Activated T-cell treated with anti-CD3 and anti-CD28 coated beads, Interleukin-2, amount 50 U/mL, for 4 hours (primary cell): Measurements from ENCODE around the gene DYNC1LI2. TPM values are rescaled to one million over a fixed set of nuclear protein-coding genes. Genes with fewer than 3 reads are reported as not detected.
A peak's percentile ranks its signal among the peaks of the same experiment; 100 is the strongest.

Experiments
- ATAC-seq, 2 donors: fragments of 200-7000 bp; cut with Tn5 transposase; one replicate each; pipeline ENCODE4 v1.10.0; 2021
- DNase-seq: peaks from one replicate; pipeline ENCODE4 v3.0.0-alpha.2; 2020
- H3K27me3 Mint-ChIP-seq: one replicate; pipeline ENCODE4 v1.8.0; 2021; ENCODE audit warnings: low read depth, mixed read lengths
- H3K36me3 Mint-ChIP-seq: one replicate; pipeline ENCODE4 v1.8.0; 2022; ENCODE audit warnings: mixed read lengths; ENCODE audit not compliant: insufficient read depth
- H3K4me1 Mint-ChIP-seq: one replicate; pipeline ENCODE4 v1.8.0; 2021; ENCODE audit warnings: low read depth, mixed read lengths
- H3K4me3 Mint-ChIP-seq: one replicate; pipeline ENCODE4 v1.8.0; 2021; ENCODE audit warnings: mild to moderate bottlenecking, moderate library complexity, mixed read lengths
- H3K9me3 Mint-ChIP-seq: one replicate; pipeline ENCODE4 v1.8.0; 2021; ENCODE audit warnings: mixed read lengths
- total RNA-seq, 3 donors: library from RNA; stranded (reverse); gene quantifications; one replicate each; pipeline ENCODE4 v1.2.1, GENCODE V29; 2021

Gene DYNC1LI2
- total RNA-seq, 3 donors from 2014 or later = 45.9 to 55.5 (median 53.6) TPM

DNA sequence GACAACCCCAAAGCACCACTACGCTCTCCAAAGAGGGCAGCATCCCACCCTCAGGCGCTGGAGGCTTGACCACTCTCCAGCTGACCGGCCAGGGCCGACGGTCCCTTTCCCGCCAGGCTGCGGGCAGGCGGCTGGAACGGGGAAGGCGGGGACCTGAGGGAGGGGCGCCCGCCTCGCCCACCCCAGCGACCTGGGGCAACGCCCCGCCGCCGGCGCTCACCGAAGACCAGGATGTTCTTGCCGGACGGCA, 431 bp downstream of the DYNC1LI2 start:
- Mint-ChIP-seq H3K4me3 (peak overlapping the region; percentile 88), H3K36me3 (peaks cover 19% of the 10 kb centered on the region), H3K4me1 (peaks cover 41% of the 10 kb centered on the region), H3K27me3 (peaks cover 4% of the 10 kb centered on the region), H3K9me3 (no peaks in the 10 kb centered on the region)
- no peak for DNase-seq
- ATAC-seq = peak; percentile 35 to 42

DNA sequence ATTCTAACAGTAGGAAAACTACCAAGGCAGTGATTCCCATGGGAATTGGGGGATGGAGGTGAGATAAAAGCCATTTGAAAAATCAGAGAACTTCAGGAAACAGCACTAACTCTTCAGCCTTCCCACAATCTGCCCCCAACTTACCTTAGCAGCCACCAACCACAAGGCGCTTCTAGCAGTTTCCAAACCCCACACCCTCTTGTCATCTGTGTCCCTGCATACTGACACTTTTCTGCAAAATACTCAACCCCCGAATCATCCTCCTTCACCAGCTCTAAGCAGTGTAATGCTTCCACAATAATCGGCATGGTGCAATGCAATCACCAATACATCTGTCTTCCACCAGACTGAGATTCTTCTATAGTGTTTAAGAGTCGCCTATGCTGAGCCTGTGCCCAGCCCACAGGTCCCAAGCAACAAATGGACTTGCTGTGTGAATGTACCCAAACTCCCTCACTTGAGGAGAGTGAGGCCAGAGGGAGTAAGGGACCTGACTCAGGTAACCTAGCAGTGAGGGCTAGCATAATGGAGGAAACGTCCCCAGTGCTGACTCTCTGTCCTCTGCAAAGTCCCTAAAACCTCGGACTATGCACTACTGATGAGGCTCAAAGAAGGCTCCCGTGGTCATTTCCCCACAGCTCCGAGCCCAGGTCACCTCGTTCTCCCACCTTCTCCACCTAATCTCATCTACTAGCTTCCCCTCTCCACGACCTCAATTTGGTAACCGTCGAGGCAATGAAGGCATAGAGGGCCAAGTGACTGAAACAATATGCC, 943 bp downstream of the DYNC1LI2 start:
- no peaks in the 10 kb centered on the region for H3K9me3 Mint-ChIP-seq
- peak overlapping the region; percentile 88 for H3K4me3 Mint-ChIP-seq
- no peak for ATAC-seq

GRCh38 chr16:66746682-66747081, 4.7 kb downstream of the DYNC1LI2 start:
- Mint-ChIP-seq H3K4me3 (no peak overlapping the region), H3K4me1 (peaks cover 36% of the 10 kb centered on the region), H3K36me3 (peaks cover 25% of the 10 kb centered on the region), H3K27me3 (no peaks in the 10 kb centered on the region), H3K9me3 (no peaks in the 10 kb centered on the region)
- DNase-seq (no peak), ATAC-seq (no peak)

More for the DNA sequence above, 943 bp downstream of the DYNC1LI2 start:
- no peak for DNase-seq
- H3K4me1 Mint-ChIP-seq = peaks cover 41% of the 10 kb centered on the region
- H3K27me3 Mint-ChIP-seq = peaks cover 4% of the 10 kb centered on the region
- peaks cover 19% of the 10 kb centered on the region for H3K36me3 Mint-ChIP-seq

DNA sequence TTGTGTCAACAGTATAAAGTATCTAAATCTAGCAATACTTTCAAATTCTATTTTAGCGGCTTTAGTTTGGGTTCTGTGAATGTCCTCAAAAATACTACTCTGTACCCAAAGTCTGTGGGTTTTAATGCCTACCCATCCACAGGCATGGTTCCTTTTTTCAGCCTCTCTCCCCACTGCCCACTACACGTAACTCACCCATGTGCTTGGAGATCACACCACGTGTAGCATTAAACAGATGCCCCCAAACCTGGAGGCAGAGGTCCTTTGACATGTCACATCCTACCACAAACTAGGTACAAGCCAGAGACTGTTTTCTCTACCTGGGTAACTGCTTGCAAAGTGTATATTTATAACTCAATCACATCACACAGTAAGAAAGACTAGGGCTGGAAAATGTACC, 5.4 kb downstream of the DYNC1LI2 start:
- no peak for DNase-seq
- no peak for ATAC-seq
- no peak overlapping the region for H3K4me3 Mint-ChIP-seq
- H3K27me3 Mint-ChIP-seq = no peaks in the 10 kb centered on the region
- H3K4me1 Mint-ChIP-seq = peaks cover 36% of the 10 kb centered on the region
- peaks cover 29% of the 10 kb centered on the region for H3K36me3 Mint-ChIP-seq
- H3K9me3 Mint-ChIP-seq = no peaks in the 10 kb centered on the region

DNA sequence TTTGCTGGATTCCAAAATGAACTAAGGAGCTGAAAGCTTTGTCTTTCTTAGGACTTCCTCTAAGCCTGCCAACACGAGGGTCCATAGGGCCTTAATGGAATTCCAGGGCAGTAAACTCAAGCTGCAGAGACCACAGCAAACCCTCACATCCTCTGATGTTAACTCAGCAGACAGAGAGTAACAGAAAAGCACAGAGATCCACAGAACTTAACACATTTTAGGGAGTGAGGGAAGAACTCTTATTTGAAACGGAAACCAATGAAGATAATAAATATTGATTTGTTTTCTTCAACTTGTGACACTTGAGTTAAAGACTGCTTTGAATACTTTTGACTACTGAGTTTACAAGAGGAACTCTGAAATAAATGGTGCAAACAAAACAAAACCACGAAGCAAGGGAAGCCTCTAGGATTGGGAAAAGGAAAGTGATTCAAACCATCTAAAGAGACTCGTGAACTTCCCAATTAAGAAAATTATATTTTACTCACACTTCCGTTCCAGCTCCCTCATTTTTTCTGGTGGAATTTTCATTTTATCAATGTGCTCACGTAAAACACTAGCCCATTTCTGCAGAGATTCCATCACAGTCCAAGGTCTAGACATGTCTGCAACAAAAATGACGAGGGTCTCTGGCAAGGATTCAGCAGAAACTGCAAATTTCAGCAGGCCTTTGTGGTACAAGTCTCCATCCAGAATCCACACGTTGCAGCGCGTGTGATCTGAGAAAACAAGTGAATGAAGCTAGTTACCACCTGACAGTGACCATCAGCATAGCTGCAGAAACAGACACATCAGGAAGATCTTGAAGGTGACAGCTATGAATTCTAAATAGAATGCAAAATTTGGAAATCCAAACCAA, 9.2 kb downstream of the DYNC1LI2 start:
- Mint-ChIP-seq H3K4me3 (no peak overlapping the region), H3K27me3 (no peaks in the 10 kb centered on the region), H3K4me1 (peaks cover 25% of the 10 kb centered on the region), H3K36me3 (peaks cover 31% of the 10 kb centered on the region), H3K9me3 (no peaks in the 10 kb centered on the region)
- ATAC-seq (no peak), DNase-seq (no peak)

DNA sequence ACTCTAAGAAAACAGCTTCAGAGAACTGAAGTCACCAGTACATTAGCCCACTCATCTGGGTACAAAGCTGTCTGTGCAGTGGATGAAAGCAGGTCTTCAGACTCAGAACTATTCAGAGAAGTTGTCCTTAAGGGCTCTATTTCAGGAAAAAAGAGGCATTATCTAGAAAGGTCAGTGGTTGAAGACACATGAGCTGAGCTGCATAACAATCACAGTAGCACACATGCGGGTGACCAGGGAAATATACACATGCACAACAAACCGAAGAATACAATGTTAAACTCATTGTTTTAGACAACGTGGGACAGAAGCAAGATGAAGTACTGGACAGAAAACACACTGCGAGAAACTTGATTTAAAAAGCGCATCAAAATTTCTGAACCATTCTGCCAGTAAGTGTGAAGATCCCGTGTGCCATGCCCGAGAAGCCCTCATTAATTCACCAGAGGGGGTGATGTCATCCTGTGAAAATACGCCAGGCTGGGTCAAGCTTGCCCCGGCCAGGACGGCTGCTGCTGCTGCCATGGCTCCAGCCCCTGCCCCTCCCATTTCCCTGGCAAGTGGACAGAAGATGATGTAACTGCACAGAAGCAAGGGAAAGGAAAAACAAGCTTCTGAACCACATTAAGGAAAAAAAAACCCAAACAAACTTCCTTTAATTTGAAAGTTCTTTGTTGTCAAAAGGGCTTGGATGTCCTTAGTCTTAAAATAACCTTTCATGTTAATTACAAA, 10.1 kb downstream of the DYNC1LI2 start:
- peaks cover 27% of the 10 kb centered on the region for H3K36me3 Mint-ChIP-seq
- DNase-seq (no peak), ATAC-seq (no peak)
- H3K9me3 Mint-ChIP-seq = no peaks in the 10 kb centered on the region
- H3K27me3 Mint-ChIP-seq = no peaks in the 10 kb centered on the region
- no peak overlapping the region for H3K4me3 Mint-ChIP-seq
- H3K4me1 Mint-ChIP-seq = peaks cover 18% of the 10 kb centered on the region

DNA sequence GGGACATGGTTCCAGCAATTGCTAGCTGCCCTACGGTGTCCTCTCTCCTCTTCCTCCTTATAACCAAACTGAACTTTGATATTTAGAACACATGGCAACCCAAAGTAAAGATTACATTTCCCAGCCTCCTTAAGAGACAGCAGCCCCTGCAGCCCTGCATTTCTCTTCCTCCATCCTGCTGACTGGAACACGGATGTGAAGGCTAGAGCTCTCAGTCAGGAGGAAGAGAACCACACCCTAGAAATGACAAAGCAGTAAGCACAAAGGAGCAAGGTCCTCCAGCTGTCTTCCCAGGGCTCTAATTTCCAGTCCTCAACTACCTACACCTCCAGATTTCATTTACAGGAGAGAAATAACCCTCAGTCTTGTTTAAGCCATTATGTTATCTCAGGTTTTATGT, 10.9 kb downstream of the DYNC1LI2 start:
- Mint-ChIP-seq H3K27me3 (no peaks in the 10 kb centered on the region), H3K4me1 (peaks cover 14% of the 10 kb centered on the region), H3K36me3 (peaks cover 29% of the 10 kb centered on the region), H3K9me3 (no peaks in the 10 kb centered on the region), H3K4me3 (no peak overlapping the region)
- DNase-seq (no peak), ATAC-seq (no peak)

DNA sequence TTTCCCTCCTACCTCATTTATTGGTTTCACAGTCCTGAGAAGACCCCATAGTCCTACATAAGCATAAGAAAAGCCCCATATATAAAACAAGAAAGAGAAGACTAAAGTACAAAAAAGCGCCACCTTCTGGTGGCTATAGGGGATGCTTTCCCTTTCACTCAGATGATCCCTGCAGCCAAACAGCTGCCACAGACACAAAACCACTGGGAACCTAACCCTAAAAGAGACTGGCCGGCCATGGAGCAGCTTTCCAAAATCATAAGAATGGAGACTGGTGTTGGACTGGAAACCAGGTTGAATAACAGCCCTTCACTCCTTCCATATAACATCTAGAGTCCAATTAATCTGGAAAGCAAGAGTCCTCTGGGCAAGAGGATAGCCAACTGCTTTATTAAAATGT, 11.4 kb downstream of the DYNC1LI2 start:
- no peaks in the 10 kb centered on the region for H3K9me3 Mint-ChIP-seq
- DNase-seq = no peak
- peaks cover 29% of the 10 kb centered on the region for H3K36me3 Mint-ChIP-seq
- H3K4me3 Mint-ChIP-seq = no peak overlapping the region
- ATAC-seq = peak; percentile 50 to 67
- H3K4me1 Mint-ChIP-seq = peaks cover 14% of the 10 kb centered on the region
- H3K27me3 Mint-ChIP-seq = no peaks in the 10 kb centered on the region

DNA sequence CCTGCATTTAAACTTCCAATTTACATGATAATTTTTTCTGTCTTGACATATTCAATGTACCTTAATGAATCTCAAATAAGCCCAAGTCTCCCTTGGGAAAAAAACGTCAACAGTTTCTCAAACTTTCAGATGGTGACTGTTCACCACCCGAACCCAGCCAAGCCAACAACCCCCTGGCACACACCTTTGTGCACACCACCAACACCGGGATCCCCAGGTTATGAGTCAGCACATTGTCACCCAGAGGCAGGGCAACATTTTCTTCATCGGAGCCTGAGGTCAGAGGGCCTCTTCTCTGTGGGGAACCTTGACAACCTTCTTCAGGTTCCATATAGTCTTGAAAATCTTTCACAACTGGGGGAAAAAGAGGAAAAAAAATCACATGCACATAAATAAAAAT, 15.5 kb downstream of the DYNC1LI2 start:
- H3K9me3 Mint-ChIP-seq = no peaks in the 10 kb centered on the region
- DNase-seq (no peak), ATAC-seq (peak; percentile 43 to 48)
- no peak overlapping the region for H3K4me3 Mint-ChIP-seq
- H3K4me1 Mint-ChIP-seq = peaks cover 14% of the 10 kb centered on the region
- H3K36me3 Mint-ChIP-seq = peaks cover 39% of the 10 kb centered on the region
- H3K27me3 Mint-ChIP-seq = no peaks in the 10 kb centered on the region

GRCh38 chr16:66731101-66731500, 20.3 kb downstream of the DYNC1LI2 start:
- H3K9me3 Mint-ChIP-seq = no peaks in the 10 kb centered on the region
- DNase-seq (no peak), ATAC-seq (no peak)
- H3K4me3 Mint-ChIP-seq = no peak overlapping the region
- H3K36me3 Mint-ChIP-seq = peaks cover 40% of the 10 kb centered on the region
- H3K27me3 Mint-ChIP-seq = no peaks in the 10 kb centered on the region
- H3K4me1 Mint-ChIP-seq = no peaks in the 10 kb centered on the region

DNA sequence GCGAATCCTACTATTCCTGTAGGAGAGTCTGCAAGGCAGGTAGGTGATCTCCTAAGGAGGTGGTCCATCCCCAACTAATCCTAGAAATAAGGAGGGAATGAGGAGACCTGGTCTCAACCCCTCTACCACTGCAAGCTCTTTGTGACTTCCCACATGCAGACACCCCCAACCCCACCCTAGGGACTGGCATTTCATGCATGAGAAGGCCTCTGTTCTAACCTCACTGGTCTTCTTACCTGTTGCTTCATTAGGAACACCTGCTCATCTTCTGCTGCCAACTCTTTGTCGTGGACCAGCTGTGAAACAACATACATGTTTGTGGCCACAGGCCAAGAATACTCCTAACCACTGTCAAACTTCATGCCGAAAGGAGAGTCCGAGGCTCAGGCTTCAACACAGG, 22.6 kb downstream of the DYNC1LI2 start:
- DNase-seq (no peak), ATAC-seq (no peak)
- no peak overlapping the region for H3K4me3 Mint-ChIP-seq
- no peaks in the 10 kb centered on the region for H3K27me3 Mint-ChIP-seq
- H3K36me3 Mint-ChIP-seq = peaks cover 42% of the 10 kb centered on the region
- no peaks in the 10 kb centered on the region for H3K9me3 Mint-ChIP-seq
- no peaks in the 10 kb centered on the region for H3K4me1 Mint-ChIP-seq

DNA sequence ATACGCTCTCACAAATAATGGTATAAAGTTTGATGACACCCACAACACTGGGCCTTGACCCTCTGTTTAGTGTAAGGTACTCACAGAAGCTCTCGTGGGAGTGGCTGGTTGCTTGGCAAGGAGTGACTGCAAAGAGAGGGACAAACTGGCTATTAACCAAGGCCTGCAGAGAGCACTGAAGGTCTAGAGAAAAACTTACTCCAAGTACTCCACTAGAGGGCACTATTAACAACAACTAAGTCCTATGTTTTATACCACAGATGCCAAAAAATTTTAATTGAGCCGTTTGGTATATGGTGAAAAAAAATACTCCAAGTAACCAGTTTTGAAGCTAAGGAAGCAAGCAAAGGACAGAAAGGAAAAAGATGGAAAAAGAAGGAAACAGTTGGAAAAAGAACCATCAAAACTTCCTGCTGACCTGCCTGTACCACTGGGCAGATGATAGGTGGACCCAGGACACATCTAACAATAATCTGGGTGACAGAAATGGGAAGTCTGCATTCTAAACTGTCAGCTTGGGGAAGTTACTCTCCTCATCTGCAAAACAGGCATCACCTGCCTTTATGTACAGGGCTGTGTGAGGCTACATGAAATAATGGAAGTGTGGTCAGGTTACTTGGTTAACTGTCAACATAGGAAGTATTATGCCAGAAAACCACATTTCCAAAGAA, 23.2 kb downstream of the DYNC1LI2 start:
- Mint-ChIP-seq H3K4me1 (no peaks in the 10 kb centered on the region), H3K9me3 (no peaks in the 10 kb centered on the region), H3K4me3 (no peak overlapping the region), H3K36me3 (peaks cover 43% of the 10 kb centered on the region), H3K27me3 (no peaks in the 10 kb centered on the region)
- DNase-seq = no peak
- peak; percentile 70 to 72 for ATAC-seq

DNA sequence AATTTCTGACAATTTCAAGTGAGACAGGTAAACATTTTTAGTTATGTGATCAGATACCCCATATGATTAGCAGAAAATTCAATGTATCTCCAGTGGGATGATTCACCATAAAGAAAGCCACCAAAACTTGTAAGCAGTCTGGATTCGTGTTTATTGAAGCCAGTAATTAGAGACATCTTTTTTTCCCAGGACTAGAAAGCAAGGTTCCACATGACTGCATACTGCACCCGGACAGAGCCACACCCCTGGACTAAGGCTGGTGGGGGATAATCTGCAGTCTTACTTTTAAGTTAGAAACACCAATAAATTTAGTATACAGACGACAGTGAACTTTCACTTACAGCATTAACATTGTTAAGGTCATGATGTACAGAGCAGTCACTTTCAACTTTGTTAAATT, 30.6 kb downstream of the DYNC1LI2 start:
- peaks cover 24% of the 10 kb centered on the region for H3K36me3 Mint-ChIP-seq
- H3K9me3 Mint-ChIP-seq = no peaks in the 10 kb centered on the region
- H3K4me1 Mint-ChIP-seq = no peaks in the 10 kb centered on the region
- no peaks in the 10 kb centered on the region for H3K27me3 Mint-ChIP-seq
- H3K4me3 Mint-ChIP-seq = no peak overlapping the region
- DNase-seq (no peak), ATAC-seq (no peak)

DNA sequence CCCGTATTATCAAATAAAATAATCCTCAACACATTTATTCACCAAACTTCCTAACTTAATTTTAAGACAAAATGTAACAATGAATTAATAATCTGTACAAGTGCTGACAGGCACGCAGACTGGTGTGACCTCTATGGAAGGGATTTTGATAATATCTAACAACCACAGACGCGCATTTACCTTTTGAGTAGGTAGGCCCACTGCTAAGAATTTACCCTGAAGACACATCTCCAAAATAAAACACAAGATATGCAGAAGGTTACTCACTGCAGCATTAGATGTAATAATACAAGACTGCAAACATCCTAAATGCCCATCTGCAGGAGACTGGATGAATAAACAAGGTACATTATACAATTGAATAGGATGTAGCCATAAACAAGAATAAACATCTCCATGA, 32.2 kb downstream of the DYNC1LI2 start:
- no peaks in the 10 kb centered on the region for H3K9me3 Mint-ChIP-seq
- DNase-seq (no peak), ATAC-seq (no peak)
- H3K4me3 Mint-ChIP-seq = no peak overlapping the region
- H3K4me1 Mint-ChIP-seq = no peaks in the 10 kb centered on the region
- H3K36me3 Mint-ChIP-seq = peaks cover 17% of the 10 kb centered on the region
- H3K27me3 Mint-ChIP-seq = no peaks in the 10 kb centered on the region
